Adrenal gland (tissue), 5 donors: ENCODE results near the gene MACROD2.

Experiments
- POLR2A ChIP-seq, 2 donors: fragments of 450-650 bp; IDR thresholded peaks; one replicate each; pipeline ENCODE4 v1.6.1; 2017; ENCODE audit warnings: antibody characterized with exemption in 2 of 2, mild to moderate bottlenecking in 2 of 2, moderate library complexity in 1 of 2
- TF ChIP-seq, protein P1 (sequence below), 6 experiments: fragments of 450-650 bp in 4 of 6; fragments of 200-600 bp in 2 of 6; sonication (generic) in 1 of 6; IDR thresholded peaks; 1 replicate in 5 of 6; 2 replicates in 1 of 6; pipeline versions ENCODE4 v1.5.1 to v1.8.0; 2016 to 2021; ENCODE audit warnings: antibody characterized with exemption in 6 of 6, mild to moderate bottlenecking in 2 of 6, moderate library complexity in 1 of 6
- donor health status: DM: no; HTN: no; CAD: no.

DNA sequence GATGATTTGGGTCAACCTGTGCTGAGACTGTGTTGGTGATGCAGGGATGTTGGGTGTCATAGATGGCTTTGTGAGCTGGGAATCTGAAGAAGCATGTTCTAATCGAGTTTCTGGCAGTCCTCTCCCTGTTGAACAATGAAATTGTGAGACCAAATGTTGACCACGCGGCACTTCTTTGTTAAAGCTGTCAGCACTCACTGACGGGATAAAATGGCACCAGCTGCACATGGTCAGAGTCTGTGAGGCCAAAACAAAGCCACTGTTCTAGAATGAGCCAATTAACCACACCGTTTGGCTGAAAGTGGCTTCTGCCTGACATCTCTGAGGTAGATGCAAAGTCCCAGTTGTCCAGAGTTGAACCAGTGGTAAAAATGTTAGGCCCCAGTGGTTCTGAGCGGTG, 2015.7 kb downstream of the MACROD2 start:
- TF ChIP-seq, protein P1, sequence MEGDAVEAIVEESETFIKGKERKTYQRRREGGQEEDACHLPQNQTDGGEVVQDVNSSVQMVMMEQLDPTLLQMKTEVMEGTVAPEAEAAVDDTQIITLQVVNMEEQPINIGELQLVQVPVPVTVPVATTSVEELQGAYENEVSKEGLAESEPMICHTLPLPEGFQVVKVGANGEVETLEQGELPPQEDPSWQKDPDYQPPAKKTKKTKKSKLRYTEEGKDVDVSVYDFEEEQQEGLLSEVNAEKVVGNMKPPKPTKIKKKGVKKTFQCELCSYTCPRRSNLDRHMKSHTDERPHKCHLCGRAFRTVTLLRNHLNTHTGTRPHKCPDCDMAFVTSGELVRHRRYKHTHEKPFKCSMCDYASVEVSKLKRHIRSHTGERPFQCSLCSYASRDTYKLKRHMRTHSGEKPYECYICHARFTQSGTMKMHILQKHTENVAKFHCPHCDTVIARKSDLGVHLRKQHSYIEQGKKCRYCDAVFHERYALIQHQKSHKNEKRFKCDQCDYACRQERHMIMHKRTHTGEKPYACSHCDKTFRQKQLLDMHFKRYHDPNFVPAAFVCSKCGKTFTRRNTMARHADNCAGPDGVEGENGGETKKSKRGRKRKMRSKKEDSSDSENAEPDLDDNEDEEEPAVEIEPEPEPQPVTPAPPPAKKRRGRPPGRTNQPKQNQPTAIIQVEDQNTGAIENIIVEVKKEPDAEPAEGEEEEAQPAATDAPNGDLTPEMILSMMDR (IDR thresholded peaks at IDR 0.05) = no peak
- no peak for TF ChIP-seq POLR2A (IDR thresholded peaks at IDR 0.05)
